Naive thymus-derived CD4-positive, alpha-beta T cell (primary cell): Measurements from ENCODE around the gene CDH13. TPM values are rescaled to one million over a fixed set of nuclear protein-coding genes. Genes with fewer than 3 reads are reported as not detected.

Source experiments
- ATAC-seq: fragments of 150-1000 bp; cut with Tn5 transposase; 2 replicates; pipeline ENCODE4 v1.10.0; 2021; ENCODE audit warnings: mild to moderate bottlenecking, moderate library complexity
- CTCF ChIA-PET: fragments of 350-600 bp; sonication (Branson Sonifier 250); formaldehyde crosslinking; loops from one replicate; lab custom pipeline; 2021; ENCODE audit warnings: antibody characterized with exemption; lab: Charles Lee
- POLR2A ChIA-PET: fragments of 350-600 bp; sonication (Branson Sonifier 250); formaldehyde crosslinking; loops from one replicate; lab custom pipeline; 2021; ENCODE audit warnings: antibody characterized with exemption, inconsistent platforms; lab: Charles Lee
- DNase-seq, 9 donors: peaks; one replicate each; pipeline versions ENCODE4 v3.0.0 to v3.0.0-alpha.2; 2020 to 2022; ENCODE audit warnings: mixed read lengths in 1 of 9
- H3K27ac ChIP-seq: one replicate; pipeline ENCODE4 v1.7.0; 2013; ENCODE audit warnings: mild to moderate bottlenecking, low read depth, low read length, moderate library complexity
- H3K27me3 ChIP-seq, 2 donors: one replicate each; pipeline ENCODE4 v1.7.0; 2013; ENCODE audit warnings: low read length in 2 of 2, mild to moderate bottlenecking in 2 of 2, moderate library complexity in 2 of 2; ENCODE audit not compliant: control insufficient read depth in 2 of 2, insufficient read depth in 2 of 2
- H3K36me3 ChIP-seq, 3 experiments: 1 replicate in 2 of 3; 2 replicates in 1 of 3; pipeline ENCODE4 v1.7.0; 2013; ENCODE audit warnings: low read length in 3 of 3, mild to moderate bottlenecking in 3 of 3, moderate library complexity in 1 of 3; ENCODE audit not compliant: insufficient read depth in 3 of 3, control insufficient read depth in 2 of 3
- H3K4me1 ChIP-seq, 2 donors: one replicate each; pipeline ENCODE4 v1.7.0; 2013; ENCODE audit warnings: low read length in 2 of 2, mild to moderate bottlenecking in 2 of 2, moderate library complexity in 1 of 2; ENCODE audit not compliant: control insufficient read depth in 2 of 2, insufficient read depth in 2 of 2
- H3K4me3 ChIP-seq: 2 replicates; pipeline ENCODE4 v1.7.0; 2013; ENCODE audit warnings: mild to moderate bottlenecking, low read length
- H3K9me3 ChIP-seq, 3 experiments: 1 replicate in 2 of 3; 2 replicates in 1 of 3; pipeline ENCODE4 v1.7.0; 2013; ENCODE audit warnings: low read length in 3 of 3; ENCODE audit not compliant: control insufficient read depth in 2 of 3
- H3K27ac Mint-ChIP-seq, 9 donors: one replicate each; pipeline ENCODE4 v1.8.0; 2020 to 2022; ENCODE audit warnings: mixed read lengths in 9 of 9, mild to moderate bottlenecking in 8 of 9, moderate library complexity in 5 of 9, inconsistent platforms in 2 of 9
- H3K27me3 Mint-ChIP-seq, 5 donors: one replicate each; pipeline ENCODE4 v1.8.0; 2021 to 2022; ENCODE audit warnings: mixed read lengths in 5 of 5, mild to moderate bottlenecking in 1 of 5
- H3K36me3 Mint-ChIP-seq, 5 donors: one replicate each; pipeline ENCODE4 v1.8.0; 2020 to 2022; ENCODE audit warnings: mixed read lengths in 5 of 5, mild to moderate bottlenecking in 3 of 5, inconsistent platforms in 1 of 5
- H3K4me1 Mint-ChIP-seq, 7 donors: one replicate each; pipeline ENCODE4 v1.8.0; 2020 to 2022; ENCODE audit warnings: mixed read lengths in 7 of 7, mild to moderate bottlenecking in 3 of 7, inconsistent platforms in 1 of 7
- H3K4me3 Mint-ChIP-seq, 10 donors: one replicate each; pipeline ENCODE4 v1.8.0; 2020 to 2022; ENCODE audit warnings: mild to moderate bottlenecking in 10 of 10, mixed read lengths in 10 of 10, moderate library complexity in 6 of 10, inconsistent platforms in 2 of 10
- H3K9me3 Mint-ChIP-seq, 11 donors: one replicate each; pipeline ENCODE4 v1.8.0; 2020 to 2022; ENCODE audit warnings: mixed read lengths in 11 of 11, mild to moderate bottlenecking in 4 of 11, inconsistent platforms in 1 of 11, moderate library complexity in 1 of 11
- intact Hi-C, 2 donors: fragments of 100-400 bp; cut with micrococcal nuclease; formaldehyde crosslinking; loops; one replicate each; pipeline ENCODE4 v1.15.1; 2023
- polyA plus RNA-seq, 2 donors: library from polyadenylated mRNA; unstranded; fragments of 300-500 nt; fragmentation: Illumina TruSeq; gene quantifications; one replicate each; pipeline ENCODE4 v1.2.3, GENCODE V29; 2021
- total RNA-seq, 6 experiments: library from RNA in 5 of 6; stranded (reverse) in 5 of 6; gene quantifications; 1 replicate in 5 of 6; 2 replicates in 1 of 6; pipeline ENCODE4 v1.2.3 and lab custom pipeline; 2021 to 2026

CDH13 gene
- total and polyA plus RNA-seq, 7 experiments from 2014 or later = not detected

DNA sequence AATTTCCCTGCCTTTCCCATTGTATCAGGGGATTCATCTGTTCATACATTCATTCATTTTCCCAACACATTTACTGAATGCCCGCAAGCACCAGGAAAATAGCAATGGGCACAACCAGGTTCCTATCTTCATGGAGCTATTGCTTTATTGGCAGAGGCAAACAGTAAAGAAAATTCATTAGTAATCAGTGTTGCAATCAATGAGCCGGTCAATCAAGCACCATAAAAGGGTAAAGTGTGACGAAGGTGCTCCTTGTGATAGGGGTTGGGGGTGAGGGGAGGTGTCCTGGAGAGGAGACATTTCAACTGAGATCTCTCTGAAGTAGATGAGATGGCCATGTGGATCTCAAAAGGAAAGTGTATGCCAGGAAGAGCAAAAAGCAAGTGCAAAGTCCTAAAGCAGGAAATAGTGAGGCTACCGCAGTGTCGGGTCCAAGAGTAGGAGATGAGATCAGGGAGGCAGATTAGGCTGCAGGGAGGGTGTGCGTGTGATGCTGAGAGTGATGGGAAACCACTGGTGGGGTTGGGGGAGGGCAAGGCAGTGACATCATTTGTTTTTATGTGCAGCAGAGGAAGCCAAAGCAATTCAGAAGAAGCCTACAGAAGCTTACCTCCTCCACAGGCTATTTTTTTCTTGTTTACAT lies 28.4 kb downstream of the CDH13 start:
- Mint-ChIP-seq H3K9me3 (peaks cover 0 to 6% (median 0%) of the 10 kb centered on the region in 11 donors), H3K36me3 (peaks cover 0 to 18% (median 0%) of the 10 kb centered on the region in 5 donors), H3K27ac (peak overlapping the region; percentile 61 to 95 (median 85)), H3K4me1 (peaks cover 43 to 96% (median 85%) of the 10 kb centered on the region in 7 donors), H3K4me3 (peak overlapping the region; percentile 38 to 77 (median 56)), H3K27me3 (peaks cover 0 to under 1% (median 0%) of the 10 kb centered on the region in 5 donors)
- H3K9me3 ChIP-seq = no peaks in the 10 kb centered on the region
- no peak overlapping the region for H3K4me3 ChIP-seq
- no peaks in the 10 kb centered on the region for H3K36me3 ChIP-seq
- H3K4me1 ChIP-seq = peaks cover 71 to 86% of the 10 kb centered on the region in 2 donors
- peak overlapping the region; percentile 53 for H3K27ac ChIP-seq
- intact Hi-C loops = loop anchor here (1.0 to 10.0 kb wide), 9 partner anchors 14 to 1660 kb away; partner anchors contain the start of genes MPHOSPH6 (in 2 of the 2), C16orf46 (in 1 of the 2) and GAN (in 1 of the 2)
- POLR2A ChIA-PET = interaction anchor here (0.6 to 1.5 kb wide), 2 partner anchors 9 to 10 kb away, joined by 4 read pairs; no protein-coding TSS in a partner anchor
- ATAC-seq = peak; percentile 86
- CTCF ChIA-PET = interaction anchor here (0.6 to 1.6 kb wide), 2 partner anchors 15 to 16 kb away, joined by 3 to 8 read pairs; no protein-coding TSS in a partner anchor
- H3K27me3 ChIP-seq = no peaks in the 10 kb centered on the region
- DNase-seq = peak in 8 of 9 donors; percentile 28 to 77 (median 66)

DNA sequence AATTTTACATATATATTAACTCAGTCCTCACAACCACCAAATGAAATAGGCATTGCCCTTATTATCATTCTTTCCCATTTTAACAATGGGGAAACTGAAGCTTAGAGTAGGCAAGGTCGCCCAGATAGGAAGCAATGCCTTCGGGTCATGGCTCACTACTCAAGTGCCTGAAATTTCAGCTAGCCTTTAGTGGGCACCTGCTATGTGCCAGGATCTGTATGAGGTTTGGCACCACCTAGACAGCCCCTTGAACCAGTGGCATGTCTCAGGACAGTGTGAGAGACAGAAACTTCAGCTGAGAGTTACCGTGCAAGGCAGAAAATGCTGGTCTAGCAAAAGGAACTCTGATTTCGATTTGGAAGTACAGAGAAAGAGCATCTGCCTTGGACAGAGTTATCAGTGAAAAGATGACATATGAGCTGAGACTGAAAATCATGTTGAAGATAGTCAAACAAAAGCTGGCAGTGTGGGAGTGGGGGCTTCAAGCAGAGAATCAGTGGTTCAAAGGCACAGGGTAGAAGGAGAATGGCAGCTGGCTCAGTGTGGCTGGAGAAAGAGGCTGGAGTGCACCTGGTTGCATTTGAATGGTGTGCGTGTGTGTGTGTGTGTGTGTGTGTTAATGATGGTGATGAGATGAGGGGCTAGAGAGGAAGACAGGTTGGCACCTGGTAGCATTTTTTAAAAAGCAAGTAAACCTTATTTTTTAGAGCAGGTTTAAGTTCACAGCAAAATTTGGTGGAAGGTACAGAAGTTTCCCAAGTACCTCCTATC lies 29.1 kb downstream of the CDH13 start:
- Histone ChIP-seq H3K36me3 (no peaks in the 10 kb centered on the region), H3K4me3 (peak overlapping the region; percentile 1), H3K9me3 (no peaks in the 10 kb centered on the region), H3K4me1 (peaks cover 66 to 82% of the 10 kb centered on the region in 2 donors), H3K27me3 (no peaks in the 10 kb centered on the region), H3K27ac (peak overlapping the region; percentile 53)
- H3K27ac Mint-ChIP-seq = peak overlapping the region; percentile 61 to 95 (median 85)
- POLR2A ChIA-PET = interaction anchor here (1.5 kb wide), 1 partner anchor 9 kb away, joined by 4 read pairs; no protein-coding TSS in a partner anchor
- CTCF ChIA-PET = interaction anchor here (0.6 to 1.6 kb wide), 2 partner anchors 16 kb away, joined by 3 to 8 read pairs; no protein-coding TSS in a partner anchor
- H3K9me3 Mint-ChIP-seq = peaks cover 0 to 6% (median 0%) of the 10 kb centered on the region in 11 donors
- H3K27me3 Mint-ChIP-seq = peaks cover 0 to 5% (median 0%) of the 10 kb centered on the region in 5 donors
- DNase-seq (no peak), ATAC-seq (no peak)
- peaks cover 43 to 92% (median 84%) of the 10 kb centered on the region in 7 donors for H3K4me1 Mint-ChIP-seq
- peaks cover 0 to 19% (median 0%) of the 10 kb centered on the region in 5 donors for H3K36me3 Mint-ChIP-seq
- H3K4me3 Mint-ChIP-seq = peak overlapping the region in 9 of 10 donors; percentile 6 to 77 (median 51)
- intact Hi-C loops = loop anchor here (1.0 to 10.0 kb wide), 9 partner anchors 15 to 1661 kb away; partner anchors contain the start of genes MPHOSPH6 (in 2 of the 2), C16orf46 (in 1 of the 2) and GAN (in 1 of the 2)

DNA sequence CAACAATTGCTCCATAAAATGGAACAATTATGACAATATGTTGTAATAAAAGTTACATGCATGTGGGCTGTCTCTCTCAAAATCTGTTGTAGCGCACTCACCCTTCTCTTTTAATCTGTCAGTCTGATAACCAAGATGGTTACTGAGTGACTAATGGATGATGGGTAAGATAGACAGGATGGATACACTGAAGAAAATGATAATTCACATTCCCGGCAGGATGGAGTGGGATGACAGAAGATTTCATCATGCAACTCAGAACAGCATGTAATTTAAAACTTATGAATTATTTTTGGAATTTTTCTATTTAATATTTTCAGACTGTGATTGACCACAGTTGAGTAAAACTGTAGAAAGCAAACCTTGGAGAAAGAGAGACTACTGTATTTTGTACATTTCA lies 30.5 kb downstream of the CDH13 start:
- Histone ChIP-seq H3K36me3 (no peaks in the 10 kb centered on the region), H3K27ac (no peak overlapping the region), H3K9me3 (no peaks in the 10 kb centered on the region), H3K4me3 (no peak overlapping the region), H3K27me3 (no peaks in the 10 kb centered on the region), H3K4me1 (peaks cover 53 to 70% of the 10 kb centered on the region in 2 donors)
- H3K27ac Mint-ChIP-seq = peak overlapping the region in 2 of 9 donors; percentile 7 to 82
- H3K4me1 Mint-ChIP-seq = peaks cover 37 to 79% (median 73%) of the 10 kb centered on the region in 7 donors
- H3K36me3 Mint-ChIP-seq = peaks cover 0 to 21% (median 0%) of the 10 kb centered on the region in 5 donors
- H3K9me3 Mint-ChIP-seq = peaks cover 0 to 6% (median 0%) of the 10 kb centered on the region in 11 donors
- CTCF ChIA-PET = no interaction called here
- peaks cover 0 to 14% (median 0%) of the 10 kb centered on the region in 5 donors for H3K27me3 Mint-ChIP-seq
- no peak overlapping the region for H3K4me3 Mint-ChIP-seq
- POLR2A ChIA-PET = no interaction called here
- ATAC-seq (no peak), DNase-seq (no peak)
- intact Hi-C loops = loop anchor here (5.0 to 10.0 kb wide), 6 partner anchors 45 to 1662 kb away; partner anchors contain the start of genes MPHOSPH6 (in 2 of the 2), C16orf46 (in 1 of the 2) and GAN (in 1 of the 2)

DNA sequence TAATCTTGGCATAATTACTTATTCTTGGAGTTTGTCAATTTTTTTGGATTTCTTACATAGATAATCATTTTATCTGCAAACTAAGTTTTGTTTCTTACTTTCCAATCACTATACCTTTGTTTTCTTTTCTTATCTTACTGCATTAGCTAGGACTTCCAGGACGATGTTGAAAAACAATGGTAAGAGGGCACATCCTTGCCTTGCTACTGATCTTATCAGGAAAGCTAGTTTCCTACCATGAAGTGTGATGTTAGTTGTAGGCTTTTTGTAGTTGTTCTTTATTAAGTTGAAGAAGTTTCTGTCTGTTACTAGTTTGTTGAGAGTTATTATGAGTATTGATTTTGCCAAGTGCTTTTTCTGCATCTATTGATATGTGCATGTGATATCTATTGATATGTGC lies 31.0 kb downstream of the CDH13 start:
- Histone ChIP-seq H3K9me3 (no peaks in the 10 kb centered on the region), H3K27me3 (no peaks in the 10 kb centered on the region), H3K27ac (no peak overlapping the region), H3K4me3 (no peak overlapping the region), H3K4me1 (peaks cover 51 to 65% of the 10 kb centered on the region in 2 donors), H3K36me3 (no peaks in the 10 kb centered on the region)
- peaks cover 0 to 21% (median 0%) of the 10 kb centered on the region in 5 donors for H3K36me3 Mint-ChIP-seq
- H3K27ac Mint-ChIP-seq = peak overlapping the region in 3 of 9 donors; percentile 1 to 59 (median 35)
- peaks cover 0 to 6% (median 0%) of the 10 kb centered on the region in 11 donors for H3K9me3 Mint-ChIP-seq
- peaks cover 0 to 15% (median 0%) of the 10 kb centered on the region in 5 donors for H3K27me3 Mint-ChIP-seq
- no peak for DNase-seq
- peaks cover 35 to 74% (median 67%) of the 10 kb centered on the region in 7 donors for H3K4me1 Mint-ChIP-seq
- CTCF ChIA-PET = no interaction called here
- intact Hi-C loops = loop anchor here (5.0 to 10.0 kb wide), 6 partner anchors 45 to 1663 kb away; partner anchors contain the start of genes MPHOSPH6 (in 2 of the 2), C16orf46 (in 1 of the 2) and GAN (in 1 of the 2)
- POLR2A ChIA-PET = no interaction called here
- no peak for ATAC-seq
- peak overlapping the region in 4 of 10 donors; percentile 11 to 52 (median 29) for H3K4me3 Mint-ChIP-seq

DNA sequence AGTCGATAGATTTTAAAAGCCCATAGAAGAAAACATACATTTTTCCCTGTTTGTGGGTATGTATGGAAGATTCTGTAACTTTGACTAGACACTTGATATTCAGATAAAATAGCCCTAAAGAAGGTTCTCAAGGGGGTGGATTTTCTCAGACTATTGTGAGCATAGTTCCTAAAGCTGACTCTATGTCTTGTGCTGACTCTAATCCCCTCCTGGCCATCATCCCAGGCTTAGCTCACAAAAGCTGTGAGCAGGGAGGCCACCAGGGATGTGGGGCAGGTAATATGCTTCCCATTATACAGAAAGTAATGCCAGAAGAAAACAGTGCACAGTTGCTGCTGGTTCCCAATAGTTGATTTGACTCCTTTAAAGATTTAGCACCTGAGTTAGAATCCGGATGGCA lies 32.0 kb downstream of the CDH13 start:
- CTCF ChIA-PET = interaction anchor here (1.1 kb wide), 1 partner anchor 12 kb away, joined by 3 read pairs; no protein-coding TSS in a partner anchor
- intact Hi-C loops = loop anchor here (5.0 to 10.0 kb wide), 6 partner anchors 44 to 1664 kb away; partner anchors contain the start of genes MPHOSPH6 (in 2 of the 2), C16orf46 (in 1 of the 2) and GAN (in 1 of the 2)
- Mint-ChIP-seq H3K27ac (peak overlapping the region in 2 of 9 donors; percentile 9 to 21), H3K36me3 (peaks cover 0 to 21% (median 0%) of the 10 kb centered on the region in 5 donors), H3K9me3 (peaks cover 0 to 6% (median 0%) of the 10 kb centered on the region in 11 donors), H3K4me1 (peaks cover 29 to 64% (median 57%) of the 10 kb centered on the region in 7 donors), H3K27me3 (peaks cover 0 to 21% (median 0%) of the 10 kb centered on the region in 5 donors), H3K4me3 (peak overlapping the region in 1 of 10 donors; percentile 26)
- Histone ChIP-seq H3K9me3 (no peaks in the 10 kb centered on the region), H3K27ac (no peak overlapping the region), H3K36me3 (no peaks in the 10 kb centered on the region), H3K27me3 (no peaks in the 10 kb centered on the region), H3K4me1 (peaks cover 41 to 55% of the 10 kb centered on the region in 2 donors), H3K4me3 (no peak overlapping the region)
- ATAC-seq (no peak), DNase-seq (no peak)
- POLR2A ChIA-PET = no interaction called here
